ENCODE results near the gene PNPLA8.
A peak's percentile ranks its signal among the peaks of the same experiment; 100 is the strongest.

The PNPLA8 gene, protein sequence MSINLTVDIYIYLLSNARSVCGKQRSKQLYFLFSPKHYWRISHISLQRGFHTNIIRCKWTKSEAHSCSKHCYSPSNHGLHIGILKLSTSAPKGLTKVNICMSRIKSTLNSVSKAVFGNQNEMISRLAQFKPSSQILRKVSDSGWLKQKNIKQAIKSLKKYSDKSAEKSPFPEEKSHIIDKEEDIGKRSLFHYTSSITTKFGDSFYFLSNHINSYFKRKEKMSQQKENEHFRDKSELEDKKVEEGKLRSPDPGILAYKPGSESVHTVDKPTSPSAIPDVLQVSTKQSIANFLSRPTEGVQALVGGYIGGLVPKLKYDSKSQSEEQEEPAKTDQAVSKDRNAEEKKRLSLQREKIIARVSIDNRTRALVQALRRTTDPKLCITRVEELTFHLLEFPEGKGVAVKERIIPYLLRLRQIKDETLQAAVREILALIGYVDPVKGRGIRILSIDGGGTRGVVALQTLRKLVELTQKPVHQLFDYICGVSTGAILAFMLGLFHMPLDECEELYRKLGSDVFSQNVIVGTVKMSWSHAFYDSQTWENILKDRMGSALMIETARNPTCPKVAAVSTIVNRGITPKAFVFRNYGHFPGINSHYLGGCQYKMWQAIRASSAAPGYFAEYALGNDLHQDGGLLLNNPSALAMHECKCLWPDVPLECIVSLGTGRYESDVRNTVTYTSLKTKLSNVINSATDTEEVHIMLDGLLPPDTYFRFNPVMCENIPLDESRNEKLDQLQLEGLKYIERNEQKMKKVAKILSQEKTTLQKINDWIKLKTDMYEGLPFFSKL

DNA sequence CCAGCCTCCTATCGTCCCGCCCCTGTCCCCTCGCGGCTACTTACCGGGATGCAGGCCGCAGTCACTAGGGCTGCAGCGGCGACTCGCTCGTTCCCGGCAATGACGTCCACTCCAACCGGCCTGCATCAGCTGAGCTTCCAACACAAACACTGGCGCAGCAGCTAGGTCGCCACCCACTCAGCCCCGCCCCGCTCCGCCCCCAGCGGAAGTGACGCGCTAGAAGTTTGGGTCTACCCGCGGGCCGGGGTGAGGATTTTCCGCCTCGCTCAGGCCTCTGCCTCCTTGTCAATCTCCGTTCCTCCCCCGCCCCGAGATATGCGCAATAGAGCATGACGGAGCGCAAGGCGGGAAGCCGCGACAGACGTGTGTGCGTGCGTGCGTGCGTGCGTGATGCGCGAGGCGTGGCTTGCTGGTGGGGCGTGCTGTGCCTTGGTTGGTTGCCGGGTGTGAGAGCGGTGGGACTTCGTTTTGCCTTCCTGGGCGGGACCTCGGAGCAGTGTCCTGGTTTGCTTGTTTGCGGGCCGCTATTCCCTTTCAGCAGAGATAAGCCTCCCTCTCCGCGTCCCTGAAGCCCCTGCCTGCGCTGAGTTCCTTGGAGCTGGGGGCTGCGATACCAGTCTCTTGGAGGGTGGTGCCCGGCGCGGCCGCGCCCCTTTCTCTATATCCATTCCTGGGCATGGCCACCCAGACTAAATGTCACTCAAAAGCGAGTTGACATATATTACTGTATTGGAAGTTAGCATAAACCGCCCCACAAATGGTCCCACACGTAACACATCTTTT lies at the start of gene PNPLA8:
TSS of gene PNPLA8 (minus strand) at position 151 of the 783 bp plus-strand sequence. CDS start 10,644 bp downstream, outside the sequence.
- TF ChIP-seq, protein P1, sequence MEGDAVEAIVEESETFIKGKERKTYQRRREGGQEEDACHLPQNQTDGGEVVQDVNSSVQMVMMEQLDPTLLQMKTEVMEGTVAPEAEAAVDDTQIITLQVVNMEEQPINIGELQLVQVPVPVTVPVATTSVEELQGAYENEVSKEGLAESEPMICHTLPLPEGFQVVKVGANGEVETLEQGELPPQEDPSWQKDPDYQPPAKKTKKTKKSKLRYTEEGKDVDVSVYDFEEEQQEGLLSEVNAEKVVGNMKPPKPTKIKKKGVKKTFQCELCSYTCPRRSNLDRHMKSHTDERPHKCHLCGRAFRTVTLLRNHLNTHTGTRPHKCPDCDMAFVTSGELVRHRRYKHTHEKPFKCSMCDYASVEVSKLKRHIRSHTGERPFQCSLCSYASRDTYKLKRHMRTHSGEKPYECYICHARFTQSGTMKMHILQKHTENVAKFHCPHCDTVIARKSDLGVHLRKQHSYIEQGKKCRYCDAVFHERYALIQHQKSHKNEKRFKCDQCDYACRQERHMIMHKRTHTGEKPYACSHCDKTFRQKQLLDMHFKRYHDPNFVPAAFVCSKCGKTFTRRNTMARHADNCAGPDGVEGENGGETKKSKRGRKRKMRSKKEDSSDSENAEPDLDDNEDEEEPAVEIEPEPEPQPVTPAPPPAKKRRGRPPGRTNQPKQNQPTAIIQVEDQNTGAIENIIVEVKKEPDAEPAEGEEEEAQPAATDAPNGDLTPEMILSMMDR (IDR thresholded peaks at IDR 0.05; ENCODE audit: low read length, missing control alignments) = no peak
- DNase-seq (ENCODE audit: low read depth) = peak; percentile 100
- peak within 1 kb of the TSS; percentile 90 for H3K4me3 ChIP-seq (replicated peaks; ENCODE audit: low read depth, low read length)

DNA sequence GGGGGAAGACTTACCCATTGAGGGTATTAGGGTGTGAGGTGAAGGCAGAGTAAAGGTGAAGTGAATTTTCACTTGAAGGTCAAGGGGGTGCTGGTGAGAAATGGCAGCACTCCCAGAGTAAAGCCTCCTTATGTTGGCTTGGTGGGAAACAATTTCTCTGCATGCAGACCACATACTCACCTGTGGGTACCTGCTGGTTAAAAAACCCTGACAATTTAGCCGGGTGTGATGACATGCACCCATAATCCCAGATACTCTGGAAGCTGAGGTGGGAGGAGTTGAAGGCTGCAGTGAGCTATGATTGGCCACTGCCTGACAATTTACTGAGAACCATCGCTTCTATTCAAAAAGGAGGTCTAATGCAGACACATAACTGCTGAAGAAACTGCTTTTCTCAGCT lies 49.2 kb upstream of the PNPLA8 start:
- no peak overlapping the region for H3K4me3 ChIP-seq (replicated peaks; ENCODE audit: low read depth, low read length)
- TF ChIP-seq, protein P1 (IDR thresholded peaks at IDR 0.05; ENCODE audit: low read length, missing control alignments) = no peak
- DNase-seq (ENCODE audit: low read depth) = no peak

DNA sequence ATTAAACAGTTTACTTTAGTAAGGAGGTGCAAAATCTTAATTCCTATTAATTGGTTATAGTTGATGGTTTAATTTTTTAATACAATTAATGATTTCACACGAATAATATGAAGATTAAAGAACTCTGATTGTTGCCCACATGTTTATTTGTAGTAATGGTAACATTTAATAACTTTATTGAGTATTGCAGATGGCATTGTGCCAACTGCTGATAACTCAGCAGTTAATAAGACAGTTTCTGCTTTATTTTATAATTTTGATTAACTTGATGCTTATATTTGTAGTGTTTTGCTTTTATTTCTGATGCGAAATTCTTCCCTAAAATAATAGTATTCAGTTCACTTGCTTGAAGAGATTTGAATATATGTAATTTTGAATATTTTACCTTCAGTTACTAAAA lies 46.5 kb upstream of the PNPLA8 start:
- H3K4me3 ChIP-seq (replicated peaks; ENCODE audit: low read depth, low read length) = no peak overlapping the region
- DNase-seq (ENCODE audit: low read depth) = no peak
- TF ChIP-seq, protein P1 (IDR thresholded peaks at IDR 0.05; ENCODE audit: low read length, missing control alignments) = no peak

DNA sequence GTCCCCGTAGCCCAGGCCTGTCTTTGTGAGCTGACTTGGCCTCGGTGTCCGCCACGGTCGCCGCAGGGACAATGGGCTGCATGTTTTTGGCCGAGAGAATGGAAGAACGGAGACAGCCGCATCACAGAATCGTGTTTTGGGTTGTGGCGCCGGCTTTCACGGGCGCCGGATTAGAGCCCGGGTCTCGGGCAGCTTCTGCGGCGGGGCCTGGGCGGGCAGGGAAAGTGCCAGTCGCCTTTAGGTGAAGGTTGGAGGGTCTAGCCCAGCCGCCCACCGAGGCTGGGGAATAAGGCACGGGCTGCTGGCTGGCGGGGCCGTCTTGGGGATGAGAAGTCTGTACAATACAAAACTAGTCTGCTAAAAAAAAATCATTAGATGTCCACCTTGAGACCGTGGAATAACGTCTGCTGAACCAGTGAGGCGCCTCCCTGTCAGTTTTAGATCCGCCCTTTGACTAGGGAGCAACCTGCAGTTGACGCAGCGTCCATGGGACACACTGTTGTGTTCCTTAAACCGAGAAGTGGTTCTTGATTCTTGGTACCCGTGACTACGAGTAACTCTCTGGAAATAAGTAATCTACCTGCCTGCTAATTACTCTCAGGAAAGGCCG lies 44.3 kb upstream of the PNPLA8 start:
- H3K4me3 ChIP-seq (replicated peaks; ENCODE audit: low read depth, low read length) = peak overlapping the region; percentile 91
- DNase-seq (ENCODE audit: low read depth) = peak; percentile 49
- TF ChIP-seq, protein P1 (IDR thresholded peaks at IDR 0.05; ENCODE audit: low read length, missing control alignments) = no peak

DNA sequence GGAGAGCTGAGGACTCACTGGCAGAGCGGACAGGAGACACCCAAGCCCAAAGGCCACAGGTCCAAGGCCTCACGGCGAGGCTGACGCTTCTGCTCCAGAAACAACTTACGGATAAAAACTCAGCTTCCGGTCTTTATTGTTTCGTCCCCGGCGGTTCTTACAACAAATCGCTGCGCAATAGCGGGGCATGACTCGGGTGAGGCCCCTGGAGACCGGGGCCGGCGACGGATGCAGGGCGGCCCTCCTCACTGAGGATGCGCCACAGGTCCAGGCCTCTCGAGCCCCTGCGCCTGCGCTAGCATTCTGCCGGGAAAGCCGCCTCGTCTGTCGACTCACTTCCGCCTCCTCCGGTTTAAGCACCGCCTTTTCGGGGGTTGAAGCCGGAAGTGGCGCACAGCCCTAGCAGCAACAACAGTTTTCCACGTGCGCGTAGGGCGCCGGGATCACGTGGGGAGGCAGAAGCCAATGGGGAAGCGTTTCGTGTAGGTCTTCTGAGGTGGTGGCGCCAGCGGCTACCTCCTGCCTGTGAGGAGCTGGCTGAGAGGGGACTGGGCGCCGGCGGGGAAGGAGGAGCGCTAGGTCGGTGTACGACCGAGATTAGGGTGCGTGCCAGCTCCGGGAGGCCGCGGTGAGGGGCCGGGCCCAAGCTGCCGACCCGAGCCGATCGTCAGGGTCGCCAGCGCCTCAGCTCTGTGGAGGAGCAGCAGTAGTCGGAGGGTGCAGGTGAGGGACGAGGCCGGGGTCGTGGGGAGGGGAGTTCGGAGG lies 43.6 kb upstream of the PNPLA8 start, which contains the start of the genes DNAJB9 and THAP5:
TSS of gene DNAJB9 (plus strand) at position 494 of the 765 bp plus-strand sequence. CDS start 1,853 bp downstream, outside the sequence.
TSS of gene THAP5 (minus strand) at position 326 of the 765 bp plus-strand sequence. CDS start at position 189, 137 bp downstream.
- DNase-seq (ENCODE audit: low read depth) = peak; percentile 100
- peak within 1 kb of the TSS; percentile 91 for H3K4me3 ChIP-seq (replicated peaks; ENCODE audit: low read depth, low read length)
- TF ChIP-seq, protein P1 (IDR thresholded peaks at IDR 0.05; ENCODE audit: low read length, missing control alignments) = no peak

All from fibroblast of pulmonary artery (primary cell).